Calu3 (cell line): ENCODE data around the gene TMPRSS2. TPM values are rescaled to one million over a fixed set of nuclear protein-coding genes. Genes with fewer than 3 reads are reported as not detected.

ENCODE experiments used
- BruUV-seq: library from RNA; stranded (reverse); fragments of 400-500 nt; replicated peaks from 2 replicates; lab custom pipeline; 2021; lab: Mats Ljungman, UMichigan
- CTCF ChIA-PET: fragments of 300-600 bp; sonication (Branson Sonifier 250); formaldehyde crosslinking; loops from one replicate; lab custom pipeline; 2022; ENCODE audit warnings: antibody characterized with exemption; lab: Charles Lee
- DNase-seq: peaks from one replicate; pipeline ENCODE4 v3.0.0; 2022
- H3K27ac Mint-ChIP-seq: one replicate; pipeline ENCODE4 v1.8.0; 2022; ENCODE audit warnings: mixed read lengths; ENCODE audit not compliant: unreplicated experiment
- H3K27me3 Mint-ChIP-seq: one replicate; pipeline ENCODE4 v1.8.0; 2022; ENCODE audit warnings: mixed read lengths; ENCODE audit not compliant: unreplicated experiment
- H3K36me3 Mint-ChIP-seq: one replicate; pipeline ENCODE4 v1.8.0; 2022; ENCODE audit warnings: mild to moderate bottlenecking, moderate library complexity, mixed read lengths; ENCODE audit not compliant: insufficient read depth, unreplicated experiment
- H3K4me1 Mint-ChIP-seq: one replicate; pipeline ENCODE4 v1.8.0; 2022; ENCODE audit warnings: mild to moderate bottlenecking, low read depth, mixed read lengths; ENCODE audit not compliant: unreplicated experiment
- H3K4me3 Mint-ChIP-seq: one replicate; pipeline ENCODE4 v1.8.0; 2022; ENCODE audit warnings: mild to moderate bottlenecking, low read depth, moderate library complexity, mixed read lengths; ENCODE audit not compliant: unreplicated experiment
- H3K9me3 Mint-ChIP-seq: one replicate; pipeline ENCODE4 v1.8.0; 2022; ENCODE audit warnings: low read depth, mixed read lengths; ENCODE audit not compliant: unreplicated experiment
- intact Hi-C: fragments of 100-400 bp; cut with micrococcal nuclease; formaldehyde crosslinking; loops from one replicate; pipeline ENCODE4 v1.10.0; 2022; ENCODE audit not compliant: unreplicated experiment
- total RNA-seq: library from RNA; stranded (reverse); gene quantifications from 2 replicates; pipeline ENCODE4 v1.2.3, GENCODE V29; 2022
- TF ChIP-seq, protein P1 (sequence below): fragments of 200-600 bp; IDR thresholded peaks from one replicate; pipeline ENCODE4 v1.8.0; 2022; ENCODE audit warnings: antibody characterized with exemption; ENCODE audit not compliant: unreplicated experiment

The TMPRSS2 gene
- total RNA-seq, 1 experiment from 2014 or later = 13.1 TPM

DNA sequence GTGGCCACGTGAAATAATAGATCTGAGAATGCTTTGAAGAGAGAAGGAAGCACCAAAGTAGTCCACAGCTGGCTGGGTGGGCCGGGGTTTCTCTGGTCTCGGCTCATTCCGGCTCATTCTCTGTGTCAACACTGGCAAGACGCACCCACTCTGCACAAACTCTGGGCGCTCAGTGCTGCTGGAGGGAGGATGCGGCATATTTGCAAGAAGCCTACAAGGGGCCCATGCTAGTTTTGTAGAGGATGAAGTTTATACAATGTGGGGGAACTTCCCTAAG, 28.8 kb upstream of the TMPRSS2 start:
- peak overlapping the region; percentile 50 for H3K4me3 Mint-ChIP-seq
- no peaks in the 10 kb centered on the region for H3K9me3 Mint-ChIP-seq
- intact Hi-C loops = loop anchor here (5.0 kb wide), 1 partner anchor 56 kb away; no protein-coding TSS in a partner anchor
- DNase-seq = no peak
- BruUV-seq = no TSS peak
- H3K27me3 Mint-ChIP-seq = no peaks in the 10 kb centered on the region
- H3K4me1 Mint-ChIP-seq = peaks cover 11% of the 10 kb centered on the region
- H3K27ac Mint-ChIP-seq = peak overlapping the region; percentile 27
- TF ChIP-seq, protein P1, sequence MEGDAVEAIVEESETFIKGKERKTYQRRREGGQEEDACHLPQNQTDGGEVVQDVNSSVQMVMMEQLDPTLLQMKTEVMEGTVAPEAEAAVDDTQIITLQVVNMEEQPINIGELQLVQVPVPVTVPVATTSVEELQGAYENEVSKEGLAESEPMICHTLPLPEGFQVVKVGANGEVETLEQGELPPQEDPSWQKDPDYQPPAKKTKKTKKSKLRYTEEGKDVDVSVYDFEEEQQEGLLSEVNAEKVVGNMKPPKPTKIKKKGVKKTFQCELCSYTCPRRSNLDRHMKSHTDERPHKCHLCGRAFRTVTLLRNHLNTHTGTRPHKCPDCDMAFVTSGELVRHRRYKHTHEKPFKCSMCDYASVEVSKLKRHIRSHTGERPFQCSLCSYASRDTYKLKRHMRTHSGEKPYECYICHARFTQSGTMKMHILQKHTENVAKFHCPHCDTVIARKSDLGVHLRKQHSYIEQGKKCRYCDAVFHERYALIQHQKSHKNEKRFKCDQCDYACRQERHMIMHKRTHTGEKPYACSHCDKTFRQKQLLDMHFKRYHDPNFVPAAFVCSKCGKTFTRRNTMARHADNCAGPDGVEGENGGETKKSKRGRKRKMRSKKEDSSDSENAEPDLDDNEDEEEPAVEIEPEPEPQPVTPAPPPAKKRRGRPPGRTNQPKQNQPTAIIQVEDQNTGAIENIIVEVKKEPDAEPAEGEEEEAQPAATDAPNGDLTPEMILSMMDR = no peak
- CTCF ChIA-PET = interaction anchor here (0.7 kb wide), 1 partner anchor 26 kb away, joined by 3 read pairs; no protein-coding TSS in a partner anchor
- H3K36me3 Mint-ChIP-seq = peaks cover 12% of the 10 kb centered on the region

DNA sequence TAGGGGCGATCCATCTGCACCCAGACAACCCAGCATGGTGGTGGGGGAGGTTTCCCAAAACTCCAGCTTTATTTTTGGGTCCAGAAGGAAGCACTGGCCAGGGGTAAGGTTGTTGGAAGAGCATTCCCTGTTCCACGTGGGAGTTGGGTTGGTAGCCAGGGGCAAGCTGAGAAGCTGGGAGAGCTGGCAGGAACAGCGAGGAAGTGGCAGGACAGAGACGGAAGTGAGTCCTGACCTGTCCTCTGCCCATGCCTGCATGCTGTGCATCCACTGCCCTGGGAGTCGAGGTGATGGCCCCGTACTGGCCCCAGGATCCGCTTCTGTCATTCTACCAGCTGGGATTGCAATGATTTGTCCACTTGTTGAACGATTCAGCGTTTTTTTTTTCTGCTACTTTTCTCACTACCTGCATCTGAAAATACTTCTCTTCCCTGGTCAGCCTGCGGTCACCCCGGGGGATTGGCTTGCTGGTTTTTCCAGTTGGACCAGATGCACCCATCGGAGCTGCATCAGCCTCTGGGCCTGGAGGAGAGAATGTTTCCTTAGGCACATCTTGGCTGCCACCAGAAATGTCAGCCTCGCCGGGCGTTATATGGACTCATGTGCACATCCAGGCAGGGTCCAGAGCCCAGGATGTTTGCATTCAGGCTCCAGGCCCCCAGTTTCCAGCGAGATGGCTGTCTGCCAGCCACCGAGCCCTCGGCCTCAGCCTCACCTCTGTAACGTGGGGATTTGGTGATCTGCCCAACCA, 28.3 kb upstream of the TMPRSS2 start:
- intact Hi-C loops = loop anchor here (5.0 kb wide), 1 partner anchor 56 kb away; no protein-coding TSS in a partner anchor
- no peaks in the 10 kb centered on the region for H3K9me3 Mint-ChIP-seq
- peak overlapping the region; percentile 27 for H3K27ac Mint-ChIP-seq
- H3K4me1 Mint-ChIP-seq = peaks cover 11% of the 10 kb centered on the region
- no peaks in the 10 kb centered on the region for H3K27me3 Mint-ChIP-seq
- peaks cover 12% of the 10 kb centered on the region for H3K36me3 Mint-ChIP-seq
- no TSS peak for BruUV-seq
- H3K4me3 Mint-ChIP-seq = peak overlapping the region; percentile 50
- peak; percentile 85 for DNase-seq
- TF ChIP-seq, protein P1 = no peak
- CTCF ChIA-PET = interaction anchor here (0.7 kb wide), 1 partner anchor 26 kb away, joined by 3 read pairs; no protein-coding TSS in a partner anchor

DNA sequence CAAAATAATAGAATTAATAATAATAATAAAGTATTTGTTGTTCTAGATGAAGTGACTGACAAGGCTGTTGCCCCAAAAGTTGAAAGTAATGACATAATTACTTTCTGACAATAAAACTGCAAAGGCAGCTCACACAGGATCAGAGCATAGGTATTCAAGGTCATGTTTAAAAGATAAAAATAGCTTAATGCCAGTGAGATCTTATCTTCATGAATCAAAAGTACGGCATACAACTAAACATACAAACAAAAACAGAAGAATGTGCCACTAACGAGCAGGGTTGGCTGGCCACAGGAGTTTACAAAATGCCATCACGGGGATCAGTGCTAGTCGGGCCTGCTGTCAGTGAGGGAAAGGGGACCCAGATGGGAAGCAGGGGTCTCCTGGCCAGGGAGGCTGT, 22.4 kb upstream of the TMPRSS2 start:
- CTCF ChIA-PET = interaction anchor here (0.9 kb wide), 1 partner anchor 66 kb away, joined by 3 read pairs; no protein-coding TSS in a partner anchor
- no peaks in the 10 kb centered on the region for H3K27me3 Mint-ChIP-seq
- BruUV-seq = no TSS peak
- no peak for DNase-seq
- no peaks in the 10 kb centered on the region for H3K9me3 Mint-ChIP-seq
- H3K4me1 Mint-ChIP-seq = peaks cover 20% of the 10 kb centered on the region
- intact Hi-C loops = no loop called here
- H3K36me3 Mint-ChIP-seq = no peaks in the 10 kb centered on the region
- H3K27ac Mint-ChIP-seq = no peak overlapping the region
- no peak overlapping the region for H3K4me3 Mint-ChIP-seq
- TF ChIP-seq, protein P1 = no peak

DNA sequence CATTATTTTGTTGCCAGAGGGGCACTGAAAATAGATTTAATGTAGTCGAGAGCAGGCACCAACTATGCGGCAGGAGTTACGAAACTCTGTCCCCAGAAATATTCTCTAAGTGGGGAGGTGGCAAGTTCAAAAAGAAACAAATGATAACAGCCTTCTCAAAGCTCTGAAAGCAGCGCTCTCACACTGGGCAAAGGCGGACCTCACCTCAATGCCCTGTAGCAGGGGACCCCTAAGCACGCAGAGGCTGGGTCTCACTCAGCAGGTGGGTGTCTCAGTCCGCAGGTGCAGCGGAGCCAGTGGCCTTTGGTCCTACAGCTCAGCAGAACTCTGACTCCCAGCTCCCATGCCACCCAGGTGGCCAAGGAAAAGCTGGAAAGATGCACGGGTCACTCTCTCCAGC, 21.8 kb upstream of the TMPRSS2 start:
- CTCF ChIA-PET = no interaction called here
- no peaks in the 10 kb centered on the region for H3K27me3 Mint-ChIP-seq
- intact Hi-C loops = no loop called here
- H3K4me3 Mint-ChIP-seq = no peak overlapping the region
- H3K9me3 Mint-ChIP-seq = no peaks in the 10 kb centered on the region
- no TSS peak for BruUV-seq
- no peak for DNase-seq
- H3K27ac Mint-ChIP-seq = no peak overlapping the region
- TF ChIP-seq, protein P1 = no peak
- H3K36me3 Mint-ChIP-seq = no peaks in the 10 kb centered on the region
- H3K4me1 Mint-ChIP-seq = peaks cover 19% of the 10 kb centered on the region
